ENCODE data around the gene SVEP1. TPM values are rescaled to one million over a fixed set of nuclear protein-coding genes. Genes with fewer than 3 reads are reported as not detected.

The SVEP1 gene
- total RNA-seq, 2 donors from 2014 or later = 12.7 to 20.0 TPM

DNA sequence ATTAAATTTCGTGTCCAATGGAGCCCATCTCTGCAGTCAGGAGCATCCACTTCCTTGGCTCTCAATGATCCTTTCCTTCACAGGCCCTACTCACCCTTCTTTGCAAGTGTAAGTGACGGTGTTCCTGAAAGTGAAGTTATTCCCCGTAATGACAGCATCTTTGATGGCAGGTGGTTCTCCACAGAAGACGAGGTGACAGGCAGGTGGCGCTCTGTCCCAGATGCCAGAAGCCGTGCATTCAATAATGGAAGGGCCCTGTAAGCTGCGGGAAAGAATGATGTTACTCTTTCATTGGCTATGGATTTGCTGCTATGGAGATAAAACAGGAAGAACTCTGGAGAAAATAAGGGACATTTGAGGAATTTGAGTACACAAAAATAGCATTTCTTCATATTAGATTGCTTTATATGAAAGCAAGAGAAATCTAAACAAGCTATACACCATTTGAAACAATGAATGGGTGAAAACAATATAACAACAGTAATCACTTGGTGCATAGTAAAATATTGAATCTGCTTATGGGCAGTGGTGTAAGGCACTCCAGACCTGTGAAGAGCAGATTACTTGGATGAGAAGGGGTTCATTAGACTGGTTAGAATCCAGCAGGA is 151.9 kb downstream of the SVEP1 start:
- H3K36me3 ChIP-seq = no peaks in the 10 kb centered on the region
- H3K27me3 ChIP-seq = no peaks in the 10 kb centered on the region
- DNase-seq (ENCODE audit: low spot score) = no peak
- no peak overlapping the region for H3K4me3 ChIP-seq
- no peak overlapping the region for H3K27ac ChIP-seq
- H3K4me1 ChIP-seq = no peaks in the 10 kb centered on the region
- TF ChIP-seq, protein P1, sequence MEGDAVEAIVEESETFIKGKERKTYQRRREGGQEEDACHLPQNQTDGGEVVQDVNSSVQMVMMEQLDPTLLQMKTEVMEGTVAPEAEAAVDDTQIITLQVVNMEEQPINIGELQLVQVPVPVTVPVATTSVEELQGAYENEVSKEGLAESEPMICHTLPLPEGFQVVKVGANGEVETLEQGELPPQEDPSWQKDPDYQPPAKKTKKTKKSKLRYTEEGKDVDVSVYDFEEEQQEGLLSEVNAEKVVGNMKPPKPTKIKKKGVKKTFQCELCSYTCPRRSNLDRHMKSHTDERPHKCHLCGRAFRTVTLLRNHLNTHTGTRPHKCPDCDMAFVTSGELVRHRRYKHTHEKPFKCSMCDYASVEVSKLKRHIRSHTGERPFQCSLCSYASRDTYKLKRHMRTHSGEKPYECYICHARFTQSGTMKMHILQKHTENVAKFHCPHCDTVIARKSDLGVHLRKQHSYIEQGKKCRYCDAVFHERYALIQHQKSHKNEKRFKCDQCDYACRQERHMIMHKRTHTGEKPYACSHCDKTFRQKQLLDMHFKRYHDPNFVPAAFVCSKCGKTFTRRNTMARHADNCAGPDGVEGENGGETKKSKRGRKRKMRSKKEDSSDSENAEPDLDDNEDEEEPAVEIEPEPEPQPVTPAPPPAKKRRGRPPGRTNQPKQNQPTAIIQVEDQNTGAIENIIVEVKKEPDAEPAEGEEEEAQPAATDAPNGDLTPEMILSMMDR (IDR thresholded peaks at IDR 0.05) = peak in 1 of 2 donors; percentile 52
- H3K9me3 ChIP-seq = no peaks in the 10 kb centered on the region

DNA sequence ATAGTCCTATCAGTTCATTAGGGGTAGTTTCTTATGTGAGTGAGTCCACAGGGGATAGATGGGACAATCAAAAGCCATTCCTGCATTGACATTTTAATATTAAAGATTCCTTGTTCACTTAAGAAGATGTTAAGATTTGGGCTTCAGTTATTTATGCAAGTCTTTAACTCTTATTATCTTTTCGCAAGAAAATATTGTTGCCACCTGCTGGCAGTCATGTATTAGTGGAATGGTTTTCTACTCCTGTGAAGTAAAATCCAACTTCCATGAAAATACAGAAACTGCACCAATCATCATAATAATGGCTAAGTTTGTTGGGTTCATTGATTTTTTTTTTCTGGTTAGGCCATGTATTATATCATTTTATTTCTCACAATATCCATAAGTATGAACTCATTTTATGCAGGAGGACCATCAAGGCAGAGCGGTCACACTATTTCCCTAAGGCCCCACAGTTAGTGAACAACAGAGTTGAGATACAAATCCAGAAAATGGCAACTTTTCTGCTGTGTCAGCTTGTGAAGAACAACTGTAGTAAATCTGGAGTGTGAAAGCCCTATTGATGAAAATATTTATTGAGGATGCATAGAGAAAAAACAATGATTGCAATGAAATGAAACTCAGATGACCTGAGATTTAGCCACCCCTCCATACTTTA is 153.4 kb downstream of the SVEP1 start:
- DNase-seq (ENCODE audit: low spot score) = no peak
- Histone ChIP-seq H3K4me1 (no peaks in the 10 kb centered on the region), H3K4me3 (no peak overlapping the region), H3K36me3 (no peaks in the 10 kb centered on the region), H3K27me3 (no peaks in the 10 kb centered on the region), H3K27ac (no peak overlapping the region), H3K9me3 (no peaks in the 10 kb centered on the region)
- TF ChIP-seq, protein P1 (IDR thresholded peaks at IDR 0.05) = peak in 1 of 2 donors; percentile 28

DNA sequence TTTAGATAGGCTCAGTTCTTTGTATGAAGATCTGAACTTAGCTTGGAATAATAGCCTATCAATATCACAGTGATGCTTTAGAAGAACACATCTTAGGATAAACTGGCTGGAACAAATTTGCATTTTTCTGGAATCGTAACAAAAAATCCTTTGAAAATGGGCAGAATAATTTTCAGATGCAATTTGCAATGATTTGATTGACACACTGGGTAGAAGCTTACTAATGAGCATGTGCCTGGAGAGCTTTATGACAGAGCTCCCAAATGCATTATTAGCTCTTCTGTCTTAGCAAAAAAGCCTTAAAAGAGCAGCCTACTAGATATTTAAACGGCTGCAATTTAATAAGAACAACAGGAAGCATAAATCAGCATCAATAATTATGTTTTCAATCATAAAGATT is 165.1 kb downstream of the SVEP1 start:
- no peaks in the 10 kb centered on the region for H3K27me3 ChIP-seq
- TF ChIP-seq, protein P1 (IDR thresholded peaks at IDR 0.05) = no peak
- H3K9me3 ChIP-seq = no peaks in the 10 kb centered on the region
- H3K4me3 ChIP-seq = no peak overlapping the region
- H3K36me3 ChIP-seq = no peaks in the 10 kb centered on the region
- H3K27ac ChIP-seq = no peak overlapping the region
- H3K4me1 ChIP-seq = no peaks in the 10 kb centered on the region
- DNase-seq (ENCODE audit: low spot score) = no peak

DNA sequence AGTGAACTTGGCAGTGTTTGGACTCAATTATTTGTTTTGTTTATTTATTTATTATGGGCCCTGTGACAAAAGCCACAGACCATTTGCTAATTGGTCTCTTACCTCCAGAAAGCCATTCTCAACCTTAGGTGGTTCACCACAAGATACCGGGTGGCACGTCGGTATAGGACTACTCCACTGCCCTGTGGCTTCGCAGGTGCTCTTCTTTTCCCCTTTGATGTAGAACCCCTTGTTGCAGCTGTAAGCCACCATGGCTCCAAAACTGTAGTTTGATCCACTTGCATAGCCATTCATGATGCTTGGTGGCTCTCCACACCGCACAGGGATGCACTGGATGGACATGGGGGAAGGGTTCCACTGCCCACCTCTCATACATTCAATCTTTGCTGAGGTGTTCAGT is 168.6 kb downstream of the SVEP1 start:
- Histone ChIP-seq H3K9me3 (no peaks in the 10 kb centered on the region), H3K36me3 (no peaks in the 10 kb centered on the region), H3K4me3 (no peak overlapping the region), H3K4me1 (no peaks in the 10 kb centered on the region), H3K27ac (no peak overlapping the region), H3K27me3 (no peaks in the 10 kb centered on the region)
- no peak for DNase-seq (ENCODE audit: low spot score)
- TF ChIP-seq, protein P1 (IDR thresholded peaks at IDR 0.05) = no peak

DNA sequence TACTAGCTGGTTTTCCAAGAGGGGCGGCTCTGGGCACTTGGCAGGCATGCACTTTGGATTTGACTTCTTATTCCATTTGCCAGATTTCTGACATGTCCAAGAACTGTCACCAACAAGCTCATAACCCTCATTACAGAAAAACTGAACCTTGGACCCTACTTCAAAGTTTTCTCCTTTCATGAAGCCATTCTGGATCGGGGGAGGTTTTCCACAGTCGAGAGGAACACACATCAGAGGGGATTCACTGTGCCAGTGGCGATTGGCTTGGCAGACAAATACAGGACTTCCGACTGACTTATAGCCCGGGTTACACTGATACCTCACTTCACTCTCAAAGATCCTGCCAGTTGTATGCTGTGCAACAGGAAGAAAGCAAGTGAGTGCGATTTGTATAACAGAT is 170.9 kb downstream of the SVEP1 start:
- Histone ChIP-seq H3K4me1 (no peaks in the 10 kb centered on the region), H3K36me3 (no peaks in the 10 kb centered on the region), H3K27me3 (no peaks in the 10 kb centered on the region), H3K27ac (no peak overlapping the region), H3K4me3 (no peak overlapping the region), H3K9me3 (no peaks in the 10 kb centered on the region)
- DNase-seq (ENCODE audit: low spot score) = no peak
- TF ChIP-seq, protein P1 (IDR thresholded peaks at IDR 0.05) = no peak

All from right atrium auricular region (tissue), 2 donors.